PC-3 (cell line): ENCODE measurements around the gene ZNF860.

ENCODE experiments used
- EZH2 ChIP-seq: fragments of 300-600 bp; sonication (generic); IDR thresholded peaks from one replicate; pipeline ENCODE4 v1.6.1; 2017; ENCODE audit warnings: antibody characterized with exemption, mild to moderate bottlenecking, low read length; ENCODE audit not compliant: unreplicated experiment
- EZH2phosphoT487 ChIP-seq: fragments of 300-600 bp; sonication (generic); IDR thresholded peaks from 2 replicates; pipeline ENCODE4 v1.6.1; 2018; ENCODE audit warnings: mild to moderate bottlenecking, antibody characterized with exemption, low read length, borderline replicate concordance
- TF ChIP-seq, protein P1 (sequence below): fragments of 300-600 bp; sonication (generic); conservative IDR thresholded peaks from 2 replicates; pipeline ENCODE4 v1.5.1; 2017; ENCODE audit warnings: antibody characterized with exemption, low read depth, mild to moderate bottlenecking, low read length

DNA sequence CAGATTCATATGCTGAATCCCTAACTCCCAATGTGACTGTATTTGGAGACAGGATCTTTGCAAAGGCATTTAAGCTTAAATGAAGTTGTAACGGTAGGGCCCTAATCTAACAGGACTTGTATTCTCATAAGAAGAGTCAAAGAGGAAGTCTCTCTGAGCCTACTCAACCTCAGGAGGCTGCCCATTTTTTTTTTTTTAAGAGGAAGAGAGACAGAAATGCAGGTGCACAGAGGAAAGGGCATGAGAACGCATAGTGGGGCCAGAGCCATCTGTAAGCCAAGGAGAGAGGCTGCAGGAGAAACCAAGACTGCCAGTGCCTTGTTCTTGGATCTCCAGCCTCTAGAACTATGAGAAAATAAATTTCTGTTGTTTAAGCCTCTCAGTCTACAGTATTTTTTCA, 28.4 kb downstream of the ZNF860 start:
- TF ChIP-seq, protein P1, sequence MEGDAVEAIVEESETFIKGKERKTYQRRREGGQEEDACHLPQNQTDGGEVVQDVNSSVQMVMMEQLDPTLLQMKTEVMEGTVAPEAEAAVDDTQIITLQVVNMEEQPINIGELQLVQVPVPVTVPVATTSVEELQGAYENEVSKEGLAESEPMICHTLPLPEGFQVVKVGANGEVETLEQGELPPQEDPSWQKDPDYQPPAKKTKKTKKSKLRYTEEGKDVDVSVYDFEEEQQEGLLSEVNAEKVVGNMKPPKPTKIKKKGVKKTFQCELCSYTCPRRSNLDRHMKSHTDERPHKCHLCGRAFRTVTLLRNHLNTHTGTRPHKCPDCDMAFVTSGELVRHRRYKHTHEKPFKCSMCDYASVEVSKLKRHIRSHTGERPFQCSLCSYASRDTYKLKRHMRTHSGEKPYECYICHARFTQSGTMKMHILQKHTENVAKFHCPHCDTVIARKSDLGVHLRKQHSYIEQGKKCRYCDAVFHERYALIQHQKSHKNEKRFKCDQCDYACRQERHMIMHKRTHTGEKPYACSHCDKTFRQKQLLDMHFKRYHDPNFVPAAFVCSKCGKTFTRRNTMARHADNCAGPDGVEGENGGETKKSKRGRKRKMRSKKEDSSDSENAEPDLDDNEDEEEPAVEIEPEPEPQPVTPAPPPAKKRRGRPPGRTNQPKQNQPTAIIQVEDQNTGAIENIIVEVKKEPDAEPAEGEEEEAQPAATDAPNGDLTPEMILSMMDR: no peak
- no peak for TF ChIP-seq EZH2phosphoT487
- TF ChIP-seq EZH2: no peak
